K562 (cell line): ENCODE results near the gene SPECC1L. TPM values are rescaled to one million over a fixed set of nuclear protein-coding genes. Genes with fewer than 3 reads are reported as not detected.
A peak's percentile ranks its signal among the peaks of the same experiment; 100 is the strongest.

Source experiments
- CHD1 ChIP-seq: fragments of 200-600 bp; sonication (generic); IDR thresholded peaks from one replicate; pipeline ENCODE4 v1.6.1; 2012; ENCODE audit warnings: mild to moderate bottlenecking, moderate library complexity, low read length, inconsistent platforms
- E2F1 ChIP-seq: sonication (generic); formaldehyde crosslinking; IDR thresholded peaks from 2 replicates; pipeline ENCODE4 v1.8.1; 2023; ENCODE audit warnings: mild to moderate bottlenecking, missing genetic modification reagents, moderate library complexity
- E2F6 ChIP-seq, 2 experiments: IDR thresholded peaks; 2 replicates each; pipeline ENCODE4 v1.6.1; 2011; ENCODE audit warnings: borderline replicate concordance in 1 of 2, control low read depth in 1 of 2, low read depth in 1 of 2, low read length in 1 of 2, mild to moderate bottlenecking in 1 of 2, mixed read lengths in 1 of 2, moderate library complexity in 1 of 2; ENCODE audit not compliant: insufficient read depth in 1 of 2, insufficient read length in 1 of 2, poor library complexity in 1 of 2, severe bottlenecking in 1 of 2; ENCODE audit errors: extremely low read depth in 1 of 2
- IRF1 ChIP-seq: sonication (generic); formaldehyde crosslinking; IDR thresholded peaks from 2 replicates; pipeline ENCODE4 v1.8.0; 2022; ENCODE audit warnings: missing genetic modification reagents, mild to moderate bottlenecking, borderline replicate concordance
- KDM5B ChIP-seq: fragments of 200-600 bp; sonication (generic); IDR thresholded peaks from 2 replicates; pipeline ENCODE4 v1.6.1; 2012; ENCODE audit warnings: low read depth, mild to moderate bottlenecking, moderate library complexity, low read length, control low read depth, inconsistent platforms; ENCODE audit not compliant: insufficient replicate concordance
- MAX ChIP-seq: sonication (generic); formaldehyde crosslinking; IDR thresholded peaks from 2 replicates; pipeline ENCODE4 v1.9.0; 2022; ENCODE audit warnings: mild to moderate bottlenecking, missing genetic modification reagents
- NONO ChIP-seq, 2 experiments: fragments of 200-400 bp in 1 of 2; fragments of 450-650 bp in 1 of 2; formaldehyde crosslinking in 1 of 2; IDR thresholded peaks; 2 replicates each; pipeline ENCODE4 v1.6.1; 2017; ENCODE audit warnings: low read depth in 2 of 2, mild to moderate bottlenecking in 2 of 2, moderate library complexity in 2 of 2, low read length in 1 of 2
- PBX2 ChIP-seq, 2 experiments: IDR thresholded peaks in 1 of 2; conservative IDR thresholded peaks in 1 of 2; 2 replicates each; pipeline ENCODE4 v1.6.1; 2016; ENCODE audit warnings: low read depth in 2 of 2, mild to moderate bottlenecking in 1 of 2, missing compliant biosample characterization in 1 of 2, missing genetic modification characterization in 1 of 2, moderate library complexity in 1 of 2
- PKNOX1 ChIP-seq: fragments of 450-650 bp; IDR thresholded peaks from 2 replicates; pipeline ENCODE4 v1.6.1; 2016
- U2AF1 ChIP-seq: fragments of 200-400 bp; formaldehyde crosslinking; optimal IDR thresholded peaks from 2 replicates; pipeline ENCODE3; 2017; ENCODE audit warnings: mild to moderate bottlenecking, low read depth, low read length, moderate library complexity
- XRCC4 ChIP-seq: IDR thresholded peaks from one replicate; pipeline ENCODE4 v1.6.1; 2011; ENCODE audit not compliant: insufficient read depth, insufficient read length; ENCODE audit errors: extremely low read depth
- ZBTB17 ChIP-seq: fragments of 450-650 bp; formaldehyde crosslinking; IDR thresholded peaks from 2 replicates; pipeline ENCODE4 v1.4.0; 2020; ENCODE audit warnings: mild to moderate bottlenecking
- ZNF280A ChIP-seq: fragments of 450-650 bp; IDR thresholded peaks from 2 replicates; pipeline ENCODE4 v1.6.1; 2018; ENCODE audit warnings: mild to moderate bottlenecking, low read depth; ENCODE audit not compliant: partially characterized antibody
- ZNF431 ChIP-seq: sonication (generic); formaldehyde crosslinking; IDR thresholded peaks from 2 replicates; pipeline ENCODE4 v1.8.0; 2022; ENCODE audit warnings: mild to moderate bottlenecking, missing genetic modification reagents
- ZNF778 ChIP-seq: fragments of 450-650 bp; formaldehyde crosslinking; IDR thresholded peaks from 2 replicates; pipeline ENCODE4 v1.4.0; 2020; ENCODE audit warnings: mild to moderate bottlenecking, moderate library complexity
- polyA plus RNA-seq, 8 experiments: library from polyadenylated mRNA; depleted of rRNA in 4 of 8; stranded (reverse) in 5 of 8; unstranded in 3 of 8; fragments of >200 nt; fragmentation: Nextera tagmentation in 2 of 8; fragmentation: Illumina TruSeq in 1 of 8; extraction: Ambion mirVana in 2 of 8; extraction: Trizol in 1 of 8; gene quantifications; 2 replicates each; pipeline versions ENCODE4 v1.2.1 to v1.2.3, GENCODE V29; 2011 to 2014; ENCODE audit warnings: inconsistent platforms in 1 of 8, missing spikeins in 1 of 8
- total RNA-seq, 7 experiments: library from RNA; depleted of rRNA in 6 of 7; stranded (reverse); fragments of >200 nt in 6 of 7; fragmentation: Illumina TruSeq in 2 of 7; extraction: Trizol in 2 of 7; gene quantifications; 2 replicates each; pipeline versions ENCODE4 v1.2.1 to v1.2.3, GENCODE V29; 2011 to 2021; ENCODE audit warnings: low replicate concordance in 1 of 7

Gene SPECC1L
- total and polyA plus RNA-seq, 9 of the 15 experiments (the other 6 are each of a cell fraction or from before 2014, with no cell fraction given), result 1.4 to 27.9 (median 14.5) TPM

- peak; percentile 93 for TF ChIP-seq ZBTB17 (CRISPR knock-in tag)
- TF ChIP-seq ZNF778 (CRISPR knock-in tag), result no peak
- peak in 1 of 2 experiments; percentile 55; a peak in 1 of 4 replicates for TF ChIP-seq NONO (IDR thresholded peaks at IDR 0.05; ENCODE audit: low read depth in 2 of 2, low read length in 1 of 2)
- TF ChIP-seq ZNF431 (CRISPR knock-in tag), result 0 out of 2 replicates have a peak, but pooled peaks have one; percentile 41
- TF ChIP-seq ZNF280A, result no peak
- TF ChIP-seq MAX (CRISPR knock-in tag), result peak; percentile 53; the same call in 1 of the 2 replicates
- TF ChIP-seq IRF1, result no peak
- TF ChIP-seq CHD1, result peak; percentile 57
- peak; percentile 90 for TF ChIP-seq KDM5B
- peak; percentile 45; the same call in 1 of the 2 replicates for TF ChIP-seq E2F1
- TF ChIP-seq XRCC4, result no peak
- peak; percentile 83 for TF ChIP-seq U2AF1
- TF ChIP-seq PBX2 (CRISPR knock-in tag; IDR thresholded peaks at IDR 0.05; ENCODE audit: low read depth), result no peak
- no peak for TF ChIP-seq PBX2 (tag; conservative IDR thresholded peaks at IDR 0.05; ENCODE audit: low read depth)
- peak in 1 of 2 experiments; percentile 62 for TF ChIP-seq E2F6 (IDR thresholded peaks at IDR 0.05; ENCODE audit: borderline replicate concordance in 1 of 2, extremely low read depth in 1 of 2, insufficient read depth in 1 of 2, insufficient read length in 1 of 2, low read depth in 1 of 2, low read length in 1 of 2, poor library complexity in 1 of 2, severe bottlenecking in 1 of 2)
- 0 out of 2 replicates have a peak, but pooled peaks have one; percentile 19 for TF ChIP-seq PKNOX1
Observed at GRCh38 chr22:24270556-24271385, at the start of gene SPECC1L (continued).
